Gastroesophageal sphincter (tissue), 4 donors: ENCODE results near the gene MAP4K4. TPM values are rescaled to one million over a fixed set of nuclear protein-coding genes. Genes with fewer than 3 reads are reported as not detected.

Source experiments
- ATAC-seq: fragments of 150-250 bp; one replicate; pipeline ENCODE4 v1.9.1; 2016; ENCODE audit warnings: mild to moderate bottlenecking, moderate library complexity
- H3K27ac ChIP-seq, 4 donors: fragments of 200-600 bp; sonication (generic) in 3 of 4; 1 replicate in 3 of 4; 2 replicates in 1 of 4; pipeline ENCODE4 v1.5.1; 2016 to 2019
- H3K27me3 ChIP-seq: fragments of 200-600 bp; sonication (generic); one replicate; pipeline ENCODE4 v1.5.1; 2019
- H3K36me3 ChIP-seq, 2 donors: fragments of 200-600 bp; sonication (generic); one replicate each; pipeline ENCODE4 v1.5.1; 2019; ENCODE audit warnings: control low read depth in 1 of 2
- H3K4me1 ChIP-seq, 3 donors: fragments of 200-600 bp; sonication (generic); 1 replicate in 2 of 3; 2 replicates in 1 of 3; pipeline ENCODE4 v1.5.1; 2016 to 2019; ENCODE audit warnings: control low read depth in 2 of 3
- H3K4me3 ChIP-seq, 2 donors: fragments of 200-600 bp; sonication (generic); one replicate each; pipeline ENCODE4 v1.5.1; 2019; ENCODE audit warnings: mild to moderate bottlenecking in 1 of 2, moderate library complexity in 1 of 2
- H3K9me3 ChIP-seq, 3 donors: fragments of 200-600 bp; sonication (generic); one replicate each; pipeline ENCODE4 v1.5.1; 2017 to 2019; ENCODE audit warnings: control low read depth in 2 of 3
- CTCF ChIP-seq, 4 experiments: fragments of 200-600 bp in 2 of 4; fragments of 450-650 bp in 2 of 4; sonication (generic) in 1 of 4; IDR thresholded peaks; one replicate each; pipeline ENCODE4 v1.5.1; 2017 to 2019; ENCODE audit warnings: antibody characterized with exemption in 4 of 4, mild to moderate bottlenecking in 2 of 4, moderate library complexity in 2 of 4
- EP300 ChIP-seq: sonication (generic); formaldehyde crosslinking; IDR thresholded peaks from one replicate; pipeline ENCODE4 v1.6.1; 2017; ENCODE audit warnings: antibody characterized with exemption, mild to moderate bottlenecking
- POLR2A ChIP-seq, 2 donors: fragments of 450-650 bp; IDR thresholded peaks; one replicate each; pipeline ENCODE4 v1.6.1; 2017; ENCODE audit warnings: antibody characterized with exemption in 2 of 2, mild to moderate bottlenecking in 2 of 2, moderate library complexity in 1 of 2
- POLR2AphosphoS5 ChIP-seq: sonication (generic); formaldehyde crosslinking; IDR thresholded peaks from one replicate; pipeline ENCODE4 v1.6.1; 2017; ENCODE audit warnings: antibody characterized with exemption
- WGBS, 2 donors: methylation state at CpG; one replicate each; pipeline ENCODE4 v1.1.5; 2018; ENCODE audit warnings: low coverage in 1 of 2; 5-methylcytosine and 5-hydroxymethylcytosine counted together
- total RNA-seq, 4 donors: library from RNA; depleted of rRNA; stranded (reverse); fragments of >200 nt; gene quantifications; one replicate each; pipeline ENCODE4 v1.1.0, GENCODE V29; 2016

The MAP4K4 gene
- total RNA-seq, 4 donors from 2014 or later: 35.8 to 59.5 (median 48.9) TPM

DNA sequence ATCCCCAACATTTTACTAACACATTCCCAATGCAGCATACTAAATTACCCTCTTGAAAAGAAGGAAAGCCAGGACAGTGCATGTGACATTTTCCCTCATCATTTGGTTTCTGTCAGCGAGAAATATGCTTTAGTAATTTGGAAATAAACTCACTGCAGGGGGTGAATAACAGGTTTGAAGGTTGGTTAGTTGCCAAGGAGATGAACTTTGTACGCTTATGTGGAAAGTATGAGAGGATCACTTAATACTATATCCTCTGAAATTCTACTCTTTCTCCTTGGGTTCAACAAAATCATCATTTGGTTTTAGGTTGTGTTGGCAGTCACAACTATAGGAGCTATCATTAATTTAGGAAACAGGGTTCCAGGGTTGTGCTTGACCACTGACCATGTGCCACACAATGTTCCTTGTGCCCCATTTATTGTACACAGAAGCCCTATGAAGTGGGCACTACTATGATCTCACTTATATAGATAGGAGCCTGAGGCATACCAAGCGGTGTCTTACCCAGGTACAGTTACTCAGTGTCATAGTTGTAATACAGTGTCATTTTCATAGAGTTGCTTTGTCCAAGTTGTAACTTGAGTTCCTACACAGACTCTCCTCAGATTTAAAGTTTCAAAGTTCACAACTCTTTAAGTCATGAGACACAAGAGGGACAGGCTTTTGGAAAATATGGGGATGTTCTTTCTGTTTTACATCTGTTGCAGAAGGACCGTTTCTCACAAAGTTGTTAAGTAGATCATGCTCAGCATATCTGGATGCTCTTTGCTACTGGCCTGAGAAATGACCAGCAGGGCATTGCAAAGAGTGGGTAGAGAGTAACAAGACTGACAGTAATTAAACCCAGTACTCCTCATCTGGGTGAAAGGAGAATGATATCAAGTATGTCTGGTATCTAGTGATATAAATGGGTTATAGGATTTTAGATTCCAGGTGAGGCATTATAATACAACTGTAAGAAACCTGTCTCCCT lies 91.8 kb downstream of the MAP4K4 start:
- 71 to 79% methylated on average over 2 to 4 of the region's 4 CpGs for WGBS, 2 donors
- H3K4me1 ChIP-seq: peaks cover 0 to 64% (median 0%) of the 10 kb centered on the region in 3 donors
- no peak overlapping the region for H3K27ac ChIP-seq

GRCh38 chr2:101790416-101790815 lies 92.9 kb downstream of the MAP4K4 start:
- no peak for TF ChIP-seq POLR2A (IDR thresholded peaks at IDR 0.05)
- no peak for TF ChIP-seq EP300
- TF ChIP-seq CTCF (IDR thresholded peaks at IDR 0.05): no peak
- TF ChIP-seq POLR2AphosphoS5: no peak
- no peak overlapping the region for H3K4me3 ChIP-seq
- WGBS, 2 donors: 40 to 80% methylated on average over 5 of the region's 5 CpGs
- no peaks in the 10 kb centered on the region for H3K9me3 ChIP-seq
- ATAC-seq: peak; percentile 32
- no peaks in the 10 kb centered on the region for H3K27me3 ChIP-seq
- no peaks in the 10 kb centered on the region for H3K36me3 ChIP-seq
- peak overlapping the region in 3 of 4 donors; percentile 58 to 64 (median 61) for H3K27ac ChIP-seq
- H3K4me1 ChIP-seq: peaks cover 0 to 72% (median 0%) of the 10 kb centered on the region in 3 donors

More for the DNA sequence above, 91.8 kb downstream of the MAP4K4 start:
- H3K36me3 ChIP-seq: no peaks in the 10 kb centered on the region
- TF ChIP-seq POLR2A (IDR thresholded peaks at IDR 0.05): no peak
- TF ChIP-seq POLR2AphosphoS5: no peak
- no peak for TF ChIP-seq CTCF (IDR thresholded peaks at IDR 0.05)
- TF ChIP-seq EP300: no peak
- no peak overlapping the region for H3K4me3 ChIP-seq
- no peaks in the 10 kb centered on the region for H3K9me3 ChIP-seq
- no peak for ATAC-seq
- no peaks in the 10 kb centered on the region for H3K27me3 ChIP-seq

DNA sequence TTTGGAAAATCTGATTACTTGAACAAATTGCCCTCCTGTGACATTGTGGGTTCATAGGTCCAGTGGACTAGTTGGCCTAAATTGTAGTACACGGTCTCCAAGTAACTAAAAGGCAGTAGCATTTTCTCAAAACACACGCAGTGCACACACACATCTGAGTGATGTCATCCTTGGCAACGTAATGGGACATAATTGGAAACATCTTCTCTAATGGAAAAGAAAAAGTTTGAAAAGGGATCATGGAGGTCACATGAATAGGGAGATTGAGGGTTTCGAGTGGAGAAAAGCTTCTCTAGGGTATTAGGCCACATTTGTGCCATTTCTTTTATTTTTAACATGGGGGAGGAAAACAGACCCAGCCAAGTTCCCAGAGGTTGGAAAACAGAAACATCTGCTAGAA lies 93.3 kb downstream of the MAP4K4 start:
- TF ChIP-seq CTCF (IDR thresholded peaks at IDR 0.05): no peak
- peak; percentile 52 for TF ChIP-seq POLR2AphosphoS5
- TF ChIP-seq EP300: no peak
- no peak overlapping the region for H3K4me3 ChIP-seq

GRCh38 chr2:101792208-101792607 lies 94.7 kb downstream of the MAP4K4 start:
- no peak overlapping the region for H3K4me3 ChIP-seq
- no peaks in the 10 kb centered on the region for H3K36me3 ChIP-seq
- ATAC-seq: no peak
- H3K27me3 ChIP-seq: no peaks in the 10 kb centered on the region
- H3K27ac ChIP-seq: no peak overlapping the region
- peaks cover 0 to 73% (median 0%) of the 10 kb centered on the region in 3 donors for H3K4me1 ChIP-seq
- no peaks in the 10 kb centered on the region for H3K9me3 ChIP-seq
- WGBS, 2 donors: 89 to 90% methylated on average over 5 of the region's 5 CpGs
- no peak for TF ChIP-seq CTCF (IDR thresholded peaks at IDR 0.05)
- TF ChIP-seq POLR2A (IDR thresholded peaks at IDR 0.05): no peak
- no peak for TF ChIP-seq EP300
- TF ChIP-seq POLR2AphosphoS5: no peak

More for the DNA sequence above, 93.3 kb downstream of the MAP4K4 start:
- no peaks in the 10 kb centered on the region for H3K9me3 ChIP-seq
- peaks cover 0 to 72% (median 0%) of the 10 kb centered on the region in 3 donors for H3K4me1 ChIP-seq
- no peaks in the 10 kb centered on the region for H3K27me3 ChIP-seq
- WGBS, 2 donors: 25 to 37% methylated on average over 3 to 4 of the region's 4 CpGs
- no peaks in the 10 kb centered on the region for H3K36me3 ChIP-seq
- peak; percentile 81 for ATAC-seq
- peak overlapping the region in 3 of 4 donors; percentile 58 to 64 (median 61) for H3K27ac ChIP-seq
